H9 (cell line): ENCODE results near the gene SPRYD3. TPM values are rescaled to one million over a fixed set of nuclear protein-coding genes. Genes with fewer than 3 reads are reported as not detected.

Experiments
- DNase-seq: peaks from one replicate; pipeline ENCODE4 v3.0.0-alpha.2; 2017
- H2AFZ ChIP-seq: one replicate; pipeline ENCODE4 v1.6.1; 2013; ENCODE audit warnings: mild to moderate bottlenecking, low read length, control low read depth, moderate library complexity
- H2AK5ac ChIP-seq: 2 replicates; pipeline ENCODE4 v1.6.1; 2013; ENCODE audit warnings: low read length, control low read depth, mixed read lengths; ENCODE audit not compliant: insufficient read length
- H2BK120ac ChIP-seq: one replicate; pipeline ENCODE4 v1.6.1; 2013; ENCODE audit warnings: low read depth, mild to moderate bottlenecking, low read length, control low read depth, inconsistent platforms; ENCODE audit not compliant: poor library complexity, severe bottlenecking
- H2BK12ac ChIP-seq: 2 replicates; pipeline ENCODE4 v1.6.1; 2013; ENCODE audit warnings: low read length, control low read depth, mixed read lengths, low read depth; ENCODE audit not compliant: insufficient read length
- H2BK15ac ChIP-seq: 2 replicates; pipeline ENCODE4 v1.6.1; 2013; ENCODE audit warnings: low read depth, low read length, control low read depth
- H2BK20ac ChIP-seq: one replicate; pipeline ENCODE4 v1.6.1; 2013; ENCODE audit warnings: low read depth, mild to moderate bottlenecking, low read length, control low read depth, inconsistent platforms; ENCODE audit not compliant: poor library complexity, severe bottlenecking
- H2BK5ac ChIP-seq: 2 replicates; pipeline ENCODE4 v1.6.1; 2013; ENCODE audit warnings: low read length, control low read depth, mixed read lengths; ENCODE audit not compliant: insufficient read length
- H3K14ac ChIP-seq: 2 replicates; pipeline ENCODE4 v1.6.1; 2013; ENCODE audit warnings: low read length, control low read depth; ENCODE audit not compliant: insufficient read depth
- H3K18ac ChIP-seq: 2 replicates; pipeline ENCODE4 v1.6.1; 2013; ENCODE audit warnings: low read depth, mild to moderate bottlenecking, mixed read lengths, low read length, control low read depth; ENCODE audit not compliant: insufficient read length
- H3K23ac ChIP-seq: 2 replicates; pipeline ENCODE4 v1.6.1; 2013; ENCODE audit warnings: low read length, control low read depth, mixed read lengths, low read depth; ENCODE audit not compliant: insufficient read length
- H3K23me2 ChIP-seq: 2 replicates; pipeline ENCODE4 v1.6.1; 2013; ENCODE audit warnings: low read depth, mild to moderate bottlenecking, mixed read lengths, low read length, control low read depth; ENCODE audit not compliant: insufficient read length, poor library complexity, severe bottlenecking
- H3K27ac ChIP-seq: 2 replicates; pipeline ENCODE4 v1.5.1; 2013; ENCODE audit warnings: low read length, control low read depth, mixed read lengths, low read depth; ENCODE audit not compliant: insufficient read length
- H3K27me3 ChIP-seq: 2 replicates; pipeline ENCODE4 v1.6.1; 2013; ENCODE audit warnings: low read length, control low read depth, inconsistent platforms; ENCODE audit not compliant: insufficient read depth
- H3K4ac ChIP-seq: 2 replicates; pipeline ENCODE4 v1.6.1; 2013; ENCODE audit warnings: low read depth, mild to moderate bottlenecking, control low read depth, inconsistent platforms, low read length, moderate library complexity
- H3K4me1 ChIP-seq: 2 replicates; pipeline ENCODE4 v1.6.1; 2013; ENCODE audit warnings: low read length, control low read depth, inconsistent platforms; ENCODE audit not compliant: insufficient read depth
- H3K4me2 ChIP-seq: 2 replicates; pipeline ENCODE4 v1.6.1; 2013; ENCODE audit warnings: low read length, control low read depth, mixed read lengths; ENCODE audit not compliant: insufficient read length, insufficient read depth
- H3K56ac ChIP-seq: 2 replicates; pipeline ENCODE4 v1.6.1; 2013; ENCODE audit warnings: low read depth, mild to moderate bottlenecking, mixed read lengths, low read length, control low read depth; ENCODE audit not compliant: insufficient read length
- H3K79me1 ChIP-seq: 2 replicates; pipeline ENCODE4 v1.6.1; 2013; ENCODE audit warnings: low read depth, mild to moderate bottlenecking, moderate library complexity, low read length, control low read depth, inconsistent platforms; ENCODE audit not compliant: insufficient read depth, poor library complexity, severe bottlenecking
- H3K79me2 ChIP-seq: 2 replicates; pipeline ENCODE4 v1.6.1; 2013; ENCODE audit warnings: low read length, control low read depth, inconsistent platforms; ENCODE audit not compliant: insufficient read depth
- H3K9ac ChIP-seq: 2 replicates; pipeline ENCODE4 v1.6.1; 2013; ENCODE audit warnings: low read length, control low read depth, mixed read lengths; ENCODE audit not compliant: insufficient read length; ENCODE audit errors: extremely low read depth
- H3K9me3 ChIP-seq: one replicate; pipeline ENCODE4 v1.6.1; 2013; ENCODE audit warnings: low read depth, low read length, inconsistent platforms; ENCODE audit not compliant: control insufficient read depth
- H3T11ph ChIP-seq: one replicate; pipeline ENCODE4 v1.6.1; 2013; ENCODE audit warnings: mild to moderate bottlenecking, low read length, control low read depth, inconsistent platforms
- H4K20me1 ChIP-seq: one replicate; pipeline ENCODE4 v1.6.1; 2013; ENCODE audit not compliant: control insufficient read depth, insufficient read length, insufficient read depth
- H4K5ac ChIP-seq: 2 replicates; pipeline ENCODE4 v1.6.1; 2013; ENCODE audit warnings: low read depth, mild to moderate bottlenecking, mixed read lengths, low read length, control low read depth; ENCODE audit not compliant: insufficient read length
- H4K8ac ChIP-seq: replicated peaks from 2 replicates; pipeline ENCODE4 v1.6.1; 2013; ENCODE audit warnings: low read length, control low read depth, mixed read lengths, low read depth; ENCODE audit not compliant: insufficient read length
- H4K91ac ChIP-seq: 2 replicates; pipeline ENCODE4 v1.6.1; 2013; ENCODE audit warnings: low read depth, mild to moderate bottlenecking, moderate library complexity, mixed read lengths, low read length, control low read depth; ENCODE audit not compliant: insufficient read length
- H3K27ac Mint-ChIP-seq, 3 experiments: 2 replicates in 2 of 3; 3 replicates in 1 of 3; pipeline ENCODE4 v1.8.0; 2020 to 2021; ENCODE audit warnings: mixed read lengths in 3 of 3, mild to moderate bottlenecking in 1 of 3, moderate library complexity in 1 of 3
- H3K27me3 Mint-ChIP-seq: 2 replicates; pipeline ENCODE4 v1.8.0; 2021; ENCODE audit warnings: low read depth, mild to moderate bottlenecking, moderate library complexity, mixed read lengths
- H3K36me3 Mint-ChIP-seq, 3 experiments: 2 replicates in 2 of 3; 3 replicates in 1 of 3; pipeline ENCODE4 v1.8.0; 2020 to 2021; ENCODE audit warnings: low read depth in 3 of 3, mixed read lengths in 3 of 3; ENCODE audit not compliant: insufficient read depth in 1 of 3
- H3K4me1 Mint-ChIP-seq, 2 experiments: 2 replicates each; pipeline ENCODE4 v1.8.0; 2020; ENCODE audit warnings: mixed read lengths in 2 of 2
- H3K4me3 Mint-ChIP-seq, 2 experiments: 2 replicates in 1 of 2; 3 replicates in 1 of 2; pipeline ENCODE4 v1.8.0; 2020 to 2021; ENCODE audit warnings: mild to moderate bottlenecking in 2 of 2, mixed read lengths in 2 of 2, moderate library complexity in 1 of 2
- H3K9me3 Mint-ChIP-seq, 2 experiments: 2 replicates in 1 of 2; 3 replicates in 1 of 2; pipeline ENCODE4 v1.8.0; 2020; ENCODE audit warnings: mild to moderate bottlenecking in 2 of 2, mixed read lengths in 2 of 2, moderate library complexity in 1 of 2
- WGBS: extraction: QIAGEN DNeasy Blood & Tissue Kit; methylation state at CpG from one replicate; pipeline ENCODE4 v1.1.7; 2013; ENCODE audit warnings: missing lambda C conversion rate, low lambda C conversion rate, mixed read lengths; ENCODE audit not compliant: insufficient read length; ENCODE audit errors: extremely low coverage; 5-methylcytosine and 5-hydroxymethylcytosine counted together
- total RNA-seq: library from RNA; stranded (reverse); gene quantifications from 2 replicates; pipeline ENCODE4 v1.2.1, GENCODE V29; 2021
- TF ChIP-seq, protein P1 (sequence below): fragments of 200-600 bp; sonication (generic); conservative IDR thresholded peaks from 3 replicates; pipeline ENCODE4 v1.8.0; 2021; ENCODE audit warnings: antibody characterized with exemption, mild to moderate bottlenecking

SPRYD3 gene
- total RNA-seq, 1 experiment from 2014 or later, result 6.5 TPM

DNA sequence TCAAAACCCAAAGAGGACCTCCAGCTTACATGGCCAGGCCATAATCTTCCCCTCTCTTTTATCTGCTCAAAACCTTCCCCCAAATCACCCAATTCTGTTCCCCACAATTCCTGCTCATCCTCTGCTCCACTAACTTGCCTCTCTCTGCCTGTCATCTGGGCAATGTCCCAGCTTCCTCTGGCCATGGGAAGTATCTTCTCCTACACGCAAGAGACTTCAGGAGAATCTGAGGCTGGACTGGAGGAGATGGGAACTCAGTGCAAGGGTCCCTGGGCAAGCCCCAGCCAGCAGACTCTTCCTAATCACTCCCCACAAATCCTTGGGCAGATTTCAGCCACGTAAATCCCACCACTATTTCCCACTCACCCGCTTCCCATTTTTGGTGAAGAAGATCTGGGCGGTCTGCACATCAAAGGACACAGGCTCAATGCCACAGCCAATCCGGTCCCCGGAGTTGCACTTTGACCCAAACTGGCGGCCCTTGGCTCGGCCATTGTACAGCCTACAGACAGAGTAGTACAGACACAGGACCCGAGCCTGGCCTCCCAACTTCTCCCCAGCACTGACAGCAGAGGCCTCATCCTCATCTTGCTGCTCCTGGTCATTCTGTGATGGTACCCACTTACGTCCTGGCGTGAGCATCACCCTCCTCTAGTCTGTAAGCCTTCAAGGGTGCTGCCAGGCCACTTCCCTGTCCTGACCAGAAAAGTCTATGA, 4.7 kb downstream of the SPRYD3 start:
- Histone ChIP-seq H2AK5ac (no peak overlapping the region), H2BK20ac (no peak overlapping the region), H2BK15ac (no peak overlapping the region), H4K91ac (no peak overlapping the region), H4K5ac (no peak overlapping the region), H3K79me2 (no peaks in the 10 kb centered on the region), H2BK5ac (no peak overlapping the region), H3K4me2 (no peak overlapping the region), H3K9me3 (no peaks in the 10 kb centered on the region), H3K4ac (no peak overlapping the region), H2BK120ac (no peak overlapping the region), H2AFZ (no peak overlapping the region), H2BK12ac (no peak overlapping the region), H4K20me1 (no peaks in the 10 kb centered on the region), H3K9ac (no peak overlapping the region), H3K4me1 (peaks cover 3% of the 10 kb centered on the region; the same call in 1 of the 2 replicates), H3T11ph (no peak overlapping the region), H4K8ac (no peak overlapping the region), H3K18ac (no peak overlapping the region), H3K27me3 (no peaks in the 10 kb centered on the region), H3K14ac (no peak overlapping the region), H3K23me2 (no peaks in the 10 kb centered on the region), H3K23ac (no peak overlapping the region), H3K27ac (no peak overlapping the region), H3K79me1 (no peaks in the 10 kb centered on the region), H3K56ac (no peak overlapping the region)
- no peak for DNase-seq
- Mint-ChIP-seq H3K4me1 (peaks cover 31 to 37% of the 10 kb centered on the region in 2 experiments), H3K36me3 (peaks cover 12 to 40% (median 29%) of the 10 kb centered on the region in 3 experiments), H3K27me3 (no peaks in the 10 kb centered on the region), H3K4me3 (no peak overlapping the region; a peak in 1 of 5 replicates), H3K27ac (no peak overlapping the region), H3K9me3 (no peaks in the 10 kb centered on the region)
- TF ChIP-seq, protein P1, sequence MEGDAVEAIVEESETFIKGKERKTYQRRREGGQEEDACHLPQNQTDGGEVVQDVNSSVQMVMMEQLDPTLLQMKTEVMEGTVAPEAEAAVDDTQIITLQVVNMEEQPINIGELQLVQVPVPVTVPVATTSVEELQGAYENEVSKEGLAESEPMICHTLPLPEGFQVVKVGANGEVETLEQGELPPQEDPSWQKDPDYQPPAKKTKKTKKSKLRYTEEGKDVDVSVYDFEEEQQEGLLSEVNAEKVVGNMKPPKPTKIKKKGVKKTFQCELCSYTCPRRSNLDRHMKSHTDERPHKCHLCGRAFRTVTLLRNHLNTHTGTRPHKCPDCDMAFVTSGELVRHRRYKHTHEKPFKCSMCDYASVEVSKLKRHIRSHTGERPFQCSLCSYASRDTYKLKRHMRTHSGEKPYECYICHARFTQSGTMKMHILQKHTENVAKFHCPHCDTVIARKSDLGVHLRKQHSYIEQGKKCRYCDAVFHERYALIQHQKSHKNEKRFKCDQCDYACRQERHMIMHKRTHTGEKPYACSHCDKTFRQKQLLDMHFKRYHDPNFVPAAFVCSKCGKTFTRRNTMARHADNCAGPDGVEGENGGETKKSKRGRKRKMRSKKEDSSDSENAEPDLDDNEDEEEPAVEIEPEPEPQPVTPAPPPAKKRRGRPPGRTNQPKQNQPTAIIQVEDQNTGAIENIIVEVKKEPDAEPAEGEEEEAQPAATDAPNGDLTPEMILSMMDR, result no peak
- no CpG with 5 or more reads among the region's 11 CpGs for WGBS
